ENCODE results near the gene UGDH. TPM values are rescaled to one million over a fixed set of nuclear protein-coding genes. Genes with fewer than 3 reads are reported as not detected.
"Not testable (repeated sequence)": the region's sequence is repeated elsewhere in the genome, so short reads cannot be mapped to it uniquely, and the experiment has no call there.

Gene UGDH
- total RNA-seq, 2 experiments from 2014 or later = 29.2 to 37.4 TPM

GRCh38 chr4:39458505-39459300, 68.5 kb downstream of the UGDH start, which contains the start of the genes LIAS and RPL9:
TSS of gene LIAS (plus strand) at chr4:39459056. CDS start at chr4:39459118, 62 bp downstream.
TSS of gene RPL9 (minus strand) at chr4:39458922. CDS start at chr4:39458439, 483 bp downstream.
- POLR2A ChIA-PET = interaction anchor here (0.6 to 2.2 kb wide), 9 partner anchors 11 to 276 kb away, joined by 3 to 10 read pairs (median 6); partner anchors contain the start of genes UBE2K, UGDH and WDR19

GRCh38 chr4:39458161-39458504, 69.1 kb downstream of the UGDH start:
- POLR2A ChIA-PET = interaction anchor here (1.5 to 2.2 kb wide), 5 partner anchors 11 to 240 kb away, joined by 6 to 10 read pairs (median 8); partner anchors contain the start of genes UBE2K and UGDH
- CTCF ChIA-PET = not testable (repeated sequence)

More at GRCh38 chr4:39458505-39459300, 68.5 kb downstream of the UGDH start, which contains the start of the genes LIAS and RPL9:
- CTCF ChIA-PET = interaction anchor here (1.1 to 1.4 kb wide), 2 partner anchors 11 to 92 kb away, joined by 3 read pairs; no protein-coding TSS in a partner anchor

DNA sequence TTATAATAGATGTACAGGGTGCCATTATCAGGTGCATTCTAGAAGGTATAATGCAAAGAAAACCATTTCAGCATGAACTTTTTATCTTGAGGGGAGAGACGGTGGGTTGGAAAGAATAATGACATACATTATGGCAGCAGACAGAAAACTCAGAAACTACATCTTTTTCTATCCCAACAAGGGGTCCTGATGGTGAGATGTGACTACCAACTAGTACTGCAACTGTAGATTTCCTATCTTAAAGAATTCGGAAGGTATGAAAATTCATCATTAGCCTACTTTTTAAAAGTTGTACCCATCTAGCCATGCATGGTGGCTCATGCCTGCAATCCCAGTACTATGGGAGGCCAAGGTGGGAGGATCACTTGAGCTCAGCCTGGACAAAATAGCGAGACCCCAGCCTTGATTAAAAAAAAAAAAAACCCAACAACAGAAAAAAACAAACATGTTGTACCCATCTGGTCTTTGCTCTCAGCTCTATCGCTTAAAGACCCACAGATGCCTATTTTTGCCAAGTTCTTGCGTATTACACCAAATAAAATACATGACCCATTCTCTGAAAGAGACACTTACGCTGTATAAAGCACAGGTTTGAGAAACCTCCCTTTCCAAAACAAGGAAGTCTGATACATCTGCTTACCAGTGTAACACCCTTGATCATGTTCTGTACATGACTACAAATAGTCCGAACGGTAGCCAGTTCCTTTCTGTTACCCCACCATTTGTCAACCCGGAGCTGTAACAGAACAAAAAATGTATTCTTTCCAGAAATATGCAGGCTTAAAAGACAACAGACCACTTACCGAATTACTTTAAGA, 70.1 kb downstream of the UGDH start:
- ChIA-PET POLR2A (interaction anchor here (0.5 to 1.8 kb wide), 2 partner anchors 9 to 426 kb away, joined by 3 to 14 read pairs; no protein-coding TSS in a partner anchor), CTCF (no interaction called here)

- ChIA-PET POLR2A (interaction anchor here (0.6 kb wide), 1 partner anchor 120 kb away, joined by 3 read pairs; no protein-coding TSS in a partner anchor), CTCF (no interaction called here)
Observed at GRCh38 chr4:39455486-39455885, 71.8 kb downstream of the UGDH start.

- ChIA-PET POLR2A (no interaction called here), CTCF (interaction anchor here (0.7 kb wide), 1 partner anchor 24 kb away, joined by 3 read pairs; no protein-coding TSS in a partner anchor)
Observed at GRCh38 chr4:39453738-39454137, 73.5 kb downstream of the UGDH start.

DNA sequence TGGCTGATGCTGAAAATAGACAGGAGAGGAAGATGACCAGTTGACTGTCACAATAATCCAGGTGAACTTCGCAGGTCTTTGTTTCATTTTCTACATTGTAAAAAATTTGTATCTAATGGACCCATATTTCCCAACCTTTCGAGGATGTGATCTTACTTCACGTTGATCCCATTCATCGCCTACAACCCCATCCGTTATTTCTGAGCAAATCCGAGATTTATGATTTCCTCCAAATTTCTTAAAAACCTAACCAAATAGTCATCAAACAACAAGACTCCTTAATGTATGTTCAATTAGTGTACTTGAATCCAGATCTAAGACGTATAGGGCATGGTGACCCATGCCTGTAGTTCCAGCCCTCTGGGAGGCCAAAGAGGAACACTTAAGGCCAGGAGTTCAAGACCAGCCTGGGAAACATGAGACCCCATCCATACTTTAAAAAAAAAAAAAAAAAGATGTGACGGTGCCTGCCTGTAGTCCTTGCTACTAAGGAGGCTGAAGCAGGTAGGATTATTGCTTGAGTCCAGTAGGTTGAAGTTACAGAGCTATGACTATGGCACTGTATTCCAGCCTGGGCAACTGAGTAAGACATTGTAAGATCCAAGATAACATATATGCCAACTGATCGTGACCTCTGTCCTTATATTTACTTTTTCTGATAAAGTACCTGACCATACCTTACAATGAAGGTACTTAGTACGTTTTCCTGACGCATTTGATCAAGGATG, 74.2 kb downstream of the UGDH start:
- CTCF ChIA-PET = interaction anchor here (0.7 kb wide), 1 partner anchor 23 kb away, joined by 3 read pairs; no protein-coding TSS in a partner anchor
- POLR2A ChIA-PET = interaction anchor here (0.5 kb wide), 1 partner anchor 249 kb away, joined by 6 read pairs; no protein-coding TSS in a partner anchor

- CTCF ChIA-PET = no interaction called here
- POLR2A ChIA-PET = interaction anchor here (0.5 to 0.9 kb wide), 2 partner anchors 14 to 250 kb away, joined by 3 to 6 read pairs; no protein-coding TSS in a partner anchor
Observed at GRCh38 chr4:39452153-39452859, 74.9 kb downstream of the UGDH start.

DNA sequence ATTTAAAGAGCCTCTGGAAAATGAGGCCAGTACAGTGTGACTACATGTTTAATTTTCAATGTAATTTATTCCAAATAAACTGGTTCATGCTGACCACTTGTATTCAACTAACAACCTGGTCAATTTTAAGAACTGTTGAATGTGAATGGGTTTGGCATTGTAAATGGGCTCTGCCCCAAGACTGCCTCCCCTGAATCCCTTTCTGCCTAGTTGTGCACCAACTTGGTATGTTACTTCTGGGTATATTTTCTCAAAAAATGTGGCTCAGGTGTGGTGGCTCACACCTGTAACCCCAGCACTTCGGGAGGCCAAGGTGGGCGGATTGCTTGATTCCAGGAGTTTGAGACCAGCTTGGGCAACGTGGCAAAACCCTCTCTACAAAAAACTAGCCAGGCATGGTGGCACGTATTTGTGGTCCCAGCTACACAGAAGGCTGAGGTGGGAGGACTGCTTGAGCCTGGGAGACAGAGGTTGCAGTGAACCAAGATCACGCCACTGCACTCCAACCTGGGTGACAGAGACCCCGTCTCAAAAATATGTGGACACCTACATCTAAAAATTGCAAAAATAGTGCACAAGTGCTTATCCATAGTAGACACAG, 75.7 kb downstream of the UGDH start:
- POLR2A ChIA-PET = interaction anchor here (0.6 to 0.9 kb wide), 5 partner anchors 13 to 391 kb away, joined by 3 to 7 read pairs (median 4); no protein-coding TSS in a partner anchor
- CTCF ChIA-PET = interaction anchor here (0.7 kb wide), 1 partner anchor 689 kb away, joined by 3 read pairs; no protein-coding TSS in a partner anchor

- POLR2A ChIA-PET = interaction anchor here (0.6 to 0.7 kb wide), 4 partner anchors 130 to 958 kb away, joined by 3 to 7 read pairs (median 4); no protein-coding TSS in a partner anchor
- CTCF ChIA-PET = interaction anchor here (0.7 kb wide), 1 partner anchor 688 kb away, joined by 3 read pairs; no protein-coding TSS in a partner anchor
Observed at GRCh38 chr4:39450618-39451017, 76.6 kb downstream of the UGDH start.

Other genes with a start within 250 kb of the UGDH start
- gene RFC1, start 161.1 kb downstream of the UGDH start, total RNA-seq = 100 to 1,000 TPM; 103 to 108 TPM
- not detected for gene KLB, start 120.5 kb downstream of the UGDH start, total RNA-seq
- gene RPL9, start 68.5 kb downstream of the UGDH start, total RNA-seq = 1,000 to 10,000 TPM; 1,524 to 1,633 TPM
- 10 to 100 TPM; 35.2 to 38.7 TPM for gene LIAS, start 68.4 kb downstream of the UGDH start, total RNA-seq
- under 1 TPM; 0.57 to 0.78 TPM for gene SMIM14, start 111.4 kb upstream of the UGDH start, total RNA-seq
- 10 to 100 TPM; 90.6 to 92.5 TPM for gene UBE2K, start 170.7 kb upstream of the UGDH start, total RNA-seq